CD4-positive, alpha-beta T cell treated with Interferon alpha-2 for 1 hour (primary cell): ENCODE results near the gene ADARB2.
"Not testable (repeated sequence)": the region's sequence is repeated elsewhere in the genome, so short reads cannot be mapped to it uniquely, and the experiment has no call there.

Source experiments
- DNase-seq, 2 donors: peaks; one replicate each; pipeline ENCODE4 v3.0.0-alpha.2; 2020 to 2022

ADARB2 gene

DNA sequence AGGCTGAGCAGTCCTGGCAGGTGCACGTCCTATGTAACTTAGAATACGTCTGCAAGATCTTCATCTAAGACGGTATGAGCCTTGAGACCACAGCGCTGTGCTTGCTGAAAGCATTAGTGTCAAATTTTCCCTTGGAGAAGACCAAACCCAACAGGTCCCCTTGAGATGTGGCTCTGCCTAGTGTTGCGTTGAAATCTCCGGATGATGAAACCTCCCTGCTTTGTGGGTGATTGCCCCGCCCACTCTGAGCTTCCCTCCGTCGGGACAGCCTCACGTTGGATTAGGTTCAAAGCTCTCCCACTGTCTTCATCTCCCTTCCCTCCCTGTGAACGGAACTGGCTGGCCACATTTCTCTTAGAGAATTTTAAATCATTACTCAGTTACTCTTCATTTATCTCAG is 102.0 kb downstream of the ADARB2 start:
- DNase-seq: no peak

DNA sequence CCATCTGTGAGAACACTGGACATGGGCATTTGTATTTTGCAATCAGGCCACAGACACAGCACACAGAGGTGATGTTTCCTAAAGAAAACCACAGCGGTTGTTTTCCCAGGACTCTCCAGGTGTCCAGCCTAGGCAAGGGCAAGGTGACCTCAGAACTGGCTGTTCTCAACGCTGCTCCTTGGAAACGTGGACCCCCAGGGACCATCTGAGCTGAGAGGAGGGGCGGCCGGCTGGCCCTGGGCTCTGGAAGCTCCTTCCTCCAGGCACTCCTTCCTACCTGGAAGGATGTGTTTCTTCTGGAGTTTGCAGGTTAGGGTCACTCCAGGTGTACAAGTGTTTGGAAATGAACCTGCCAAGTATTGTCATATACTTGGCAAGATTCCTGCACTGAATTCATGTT is 103.1 kb downstream of the ADARB2 start:
- no peak for DNase-seq

GRCh38 chr10:1633783-1634182 is 103.5 kb downstream of the ADARB2 start:
- DNase-seq: no peak

- DNase-seq: no peak
These were observed 104.7 kb downstream of the ADARB2 start for GRCh38 chr10:1632596-1632995.

DNA sequence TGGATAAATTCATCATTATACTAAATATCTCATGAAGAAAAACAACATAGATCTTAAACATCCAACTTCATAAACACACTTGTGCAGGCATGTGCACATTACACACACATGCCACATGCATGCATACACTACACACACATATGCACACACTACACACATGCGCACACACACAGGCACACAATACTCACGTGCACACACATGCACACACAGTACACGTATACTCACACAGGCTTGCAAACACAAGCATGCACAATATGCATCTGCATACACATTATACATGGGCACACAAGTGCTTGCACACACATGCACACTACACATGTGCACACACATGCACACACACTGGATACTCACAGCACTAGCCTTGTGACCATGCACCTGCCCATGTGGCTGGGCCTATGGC is 105.2 kb downstream of the ADARB2 start:
- DNase-seq: no peak

DNA sequence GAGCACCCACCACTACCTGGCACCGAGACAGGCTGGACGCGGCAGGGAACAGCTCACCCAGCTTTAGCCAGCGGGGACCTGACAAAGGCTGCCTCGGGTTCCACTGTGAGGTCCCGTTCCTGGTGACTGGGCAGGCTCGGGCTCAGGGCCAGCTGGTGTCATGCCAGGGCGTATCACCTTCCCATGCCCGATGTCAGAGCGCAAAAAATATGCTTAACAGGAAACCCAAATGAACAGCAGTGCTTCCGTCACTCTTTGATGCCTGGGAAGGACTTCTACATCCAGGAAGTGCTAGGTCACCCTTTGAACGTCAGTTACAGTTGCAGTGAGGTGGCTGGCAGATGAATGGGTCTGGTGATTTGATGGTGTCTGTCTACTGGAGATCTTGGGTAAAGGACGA is 106.0 kb downstream of the ADARB2 start:
- DNase-seq: no peak

DNA sequence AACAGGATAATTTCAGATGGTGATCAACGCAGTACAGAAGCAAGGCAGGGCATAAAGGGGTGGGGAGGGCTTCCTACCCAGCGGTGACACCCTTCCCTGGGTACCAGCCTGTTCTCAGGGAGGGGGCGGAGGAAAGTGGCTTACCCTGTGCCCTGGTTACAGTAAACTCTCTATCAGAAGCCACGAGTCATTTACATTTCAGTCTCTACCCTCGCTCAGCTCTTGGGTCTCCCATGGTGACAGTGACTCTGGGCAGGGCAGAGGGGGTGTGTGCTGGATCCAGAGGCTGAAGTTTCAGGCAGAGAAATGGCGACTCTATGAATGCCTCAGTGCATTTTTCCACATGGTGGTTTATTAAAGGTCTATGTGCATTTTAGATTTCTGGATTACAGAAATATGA is 107.0 kb downstream of the ADARB2 start:
- DNase-seq: no peak

DNA sequence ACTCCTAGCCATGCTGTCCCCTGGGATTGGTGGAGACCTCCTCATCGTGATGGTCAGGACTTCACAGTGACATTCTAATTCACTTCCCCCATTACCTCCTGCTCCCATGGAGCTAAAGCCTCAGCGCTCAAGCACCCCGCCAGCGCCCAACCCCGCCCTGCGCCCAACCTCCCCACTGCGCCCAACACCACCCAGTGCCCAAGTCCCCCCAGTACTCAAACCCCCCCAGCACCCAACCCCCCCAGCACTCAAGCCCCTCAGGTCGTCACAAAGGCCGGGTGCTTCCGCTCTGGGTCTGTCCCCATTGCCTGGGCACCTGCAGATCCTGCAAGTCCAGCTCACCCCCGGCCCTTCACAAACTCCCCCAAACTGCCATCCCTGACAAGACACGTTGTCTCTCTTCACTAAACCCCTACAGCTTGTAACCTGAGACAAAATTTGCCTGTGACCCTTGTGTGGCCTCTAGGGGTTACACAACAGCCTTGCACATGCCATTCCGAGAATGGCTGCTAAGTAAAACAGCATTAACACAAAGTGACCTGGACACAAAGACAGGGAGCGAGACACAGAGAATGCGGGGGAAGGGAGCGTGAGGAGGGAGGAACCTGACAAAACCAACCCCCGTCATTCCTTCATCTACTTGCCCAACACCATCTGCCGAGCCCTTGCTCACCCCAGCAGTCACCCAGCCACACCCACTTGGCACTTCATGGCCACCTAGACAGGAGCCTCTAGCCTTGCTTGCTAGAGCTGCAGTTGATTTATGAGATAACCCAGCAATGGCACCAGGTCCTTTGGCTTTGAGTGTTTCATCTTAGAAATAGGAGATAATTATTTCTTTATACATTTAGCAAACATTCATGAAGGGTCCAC is 107.8 kb downstream of the ADARB2 start:
- no peak for DNase-seq

- DNase-seq: no peak
These were observed 108.6 kb downstream of the ADARB2 start for GRCh38 chr10:1628757-1629156.

- no peak for DNase-seq
These were observed 109.4 kb downstream of the ADARB2 start for GRCh38 chr10:1627945-1628344.

DNA sequence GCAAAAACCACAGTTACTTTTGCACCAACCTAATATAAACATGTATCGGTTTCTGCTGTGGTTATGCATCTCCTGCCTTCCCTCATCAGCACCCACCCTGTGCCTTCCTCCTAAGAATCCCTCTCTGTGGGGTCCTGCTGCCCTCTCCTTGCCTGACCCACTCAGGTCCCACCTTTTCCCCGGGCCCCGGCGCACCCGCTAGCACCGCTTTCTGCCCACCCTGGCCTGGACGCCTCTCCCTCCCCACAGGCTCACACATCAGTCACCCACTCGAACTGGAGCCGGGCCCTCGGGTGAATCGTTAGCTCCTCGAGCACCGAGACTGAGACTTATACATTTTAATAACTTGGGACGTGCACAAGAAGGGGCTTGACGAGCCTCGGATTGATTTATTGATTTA is 110.5 kb downstream of the ADARB2 start:
- no peak for DNase-seq

DNA sequence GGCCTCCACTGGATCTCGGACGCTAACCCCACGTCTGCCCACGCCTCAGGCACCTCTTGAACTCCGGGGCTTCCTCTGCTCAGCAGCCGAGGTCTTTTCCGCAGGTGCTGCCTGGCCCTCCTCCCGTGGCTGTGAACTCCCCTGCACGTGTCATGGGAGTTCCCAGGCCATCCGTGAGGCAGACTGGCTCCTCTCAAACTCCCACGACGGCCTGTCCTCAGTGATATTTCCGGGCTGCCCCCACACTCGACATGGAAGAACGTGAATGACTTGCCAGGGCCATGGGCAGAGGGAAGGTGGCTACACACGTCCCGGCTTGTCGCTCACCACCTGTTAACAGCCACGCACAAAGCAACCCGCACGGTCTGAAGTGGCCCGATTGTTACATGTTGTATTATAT is 110.9 kb downstream of the ADARB2 start:
- no peak for DNase-seq

GRCh38 chr10:1625731-1626130 is 111.6 kb downstream of the ADARB2 start:
- no peak for DNase-seq

- no peak for DNase-seq
These were observed 112.2 kb downstream of the ADARB2 start for GRCh38 chr10:1625079-1625478.

DNA sequence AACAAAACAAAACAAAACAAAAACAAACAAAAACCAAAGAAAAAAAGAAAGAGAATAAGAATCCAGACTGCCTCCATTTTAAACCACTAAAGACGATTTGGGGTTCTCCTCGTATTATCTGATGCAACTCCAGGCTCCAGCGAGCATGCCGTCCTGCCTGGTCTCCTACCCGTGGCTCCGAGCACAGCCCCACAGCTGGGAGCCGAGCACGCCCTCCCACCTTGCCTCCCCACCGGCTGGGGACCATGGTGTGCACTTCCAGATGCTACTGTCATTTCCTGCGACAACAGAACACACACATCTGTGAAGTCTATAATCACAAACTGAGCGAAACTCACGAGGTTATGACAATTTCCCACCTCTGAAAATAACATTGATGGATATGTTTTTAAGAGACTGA is 113.1 kb downstream of the ADARB2 start:
- no peak for DNase-seq

GRCh38 chr10:1620803-1621202 is 116.5 kb downstream of the ADARB2 start:
- no peak for DNase-seq

DNA sequence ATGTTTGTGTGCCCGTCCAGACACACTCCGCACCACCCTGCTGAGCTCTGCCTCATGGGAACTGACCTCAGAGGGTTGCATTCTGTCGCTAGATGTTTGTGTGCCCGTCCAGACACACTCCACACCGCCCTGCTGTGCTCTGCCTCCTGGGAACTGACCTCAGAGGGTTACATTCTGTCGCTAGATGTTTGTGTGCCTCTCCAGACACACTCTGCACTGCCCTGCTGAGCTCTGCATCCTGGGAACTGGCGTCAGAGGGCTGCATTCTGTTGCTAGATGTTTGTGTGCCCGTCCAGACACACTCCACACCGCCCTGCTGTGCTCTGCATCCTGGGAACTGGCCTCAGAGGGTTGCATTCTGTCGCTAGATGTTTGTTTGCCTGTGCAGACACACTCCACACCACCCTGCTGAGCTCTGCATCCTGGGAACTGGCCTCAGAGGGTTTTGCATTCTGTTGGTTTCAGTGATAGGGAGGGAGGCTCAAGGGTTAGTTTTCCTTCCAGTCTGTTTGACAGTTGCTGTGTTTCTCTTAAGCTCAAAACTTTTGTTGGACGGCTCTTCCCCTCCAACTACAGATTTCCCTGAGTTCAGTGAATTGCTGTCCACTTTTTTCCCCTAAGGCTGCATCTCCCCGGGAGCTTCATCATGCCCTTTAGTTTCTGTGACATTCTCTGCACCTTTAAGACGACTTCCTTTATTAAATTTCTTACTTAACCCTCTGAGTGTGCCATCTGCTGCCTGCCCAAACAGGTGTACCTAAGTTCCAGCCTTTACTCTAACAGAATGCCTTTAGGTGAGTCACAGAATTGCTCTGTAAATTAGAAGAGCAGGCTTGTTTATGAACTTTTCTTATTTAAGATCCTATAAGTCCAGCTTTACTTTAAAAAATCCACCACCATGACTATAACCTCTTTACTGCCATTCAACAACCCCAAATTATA is 119.7 kb downstream of the ADARB2 start:
- DNase-seq: not testable (repeated sequence)

- not testable (repeated sequence) for DNase-seq
These were observed 120.6 kb downstream of the ADARB2 start for GRCh38 chr10:1616701-1617100.

DNA sequence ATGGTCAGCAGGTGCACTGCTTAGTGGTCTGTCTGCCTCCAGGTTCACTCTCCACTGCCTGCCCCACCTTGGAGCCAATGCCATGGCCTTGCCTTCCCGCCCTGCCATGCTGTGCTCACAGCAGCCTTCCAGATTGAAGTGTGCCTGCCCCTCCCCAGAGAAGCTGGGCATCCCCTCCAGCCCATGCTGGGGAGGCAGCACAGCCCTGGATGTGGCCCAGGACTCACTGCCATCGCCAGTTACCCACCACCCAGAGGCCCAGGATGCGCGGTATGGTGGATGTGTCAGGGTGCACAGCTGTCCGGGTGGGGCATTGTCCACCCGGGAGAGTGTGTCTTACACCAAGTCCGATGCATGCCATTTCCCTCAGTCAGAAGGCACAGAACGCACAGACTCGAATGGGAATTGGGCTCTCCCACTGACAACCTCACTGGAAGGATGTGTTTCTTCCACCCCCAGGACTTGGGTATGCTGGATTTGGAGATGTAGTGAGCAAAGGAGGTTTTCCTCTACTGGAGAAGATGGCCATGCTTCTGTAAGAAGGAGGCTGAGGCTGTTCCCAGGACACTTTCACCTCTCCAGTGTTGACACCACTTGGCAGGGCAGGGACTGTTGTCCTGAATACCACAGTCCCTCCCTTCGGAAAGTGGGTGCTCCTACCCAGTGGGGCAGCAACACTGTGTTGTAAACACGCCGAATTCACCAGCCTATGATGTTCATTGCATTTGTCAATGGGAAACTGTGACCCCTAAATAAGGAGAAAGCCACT is 122.0 kb downstream of the ADARB2 start:
- DNase-seq: no peak

DNA sequence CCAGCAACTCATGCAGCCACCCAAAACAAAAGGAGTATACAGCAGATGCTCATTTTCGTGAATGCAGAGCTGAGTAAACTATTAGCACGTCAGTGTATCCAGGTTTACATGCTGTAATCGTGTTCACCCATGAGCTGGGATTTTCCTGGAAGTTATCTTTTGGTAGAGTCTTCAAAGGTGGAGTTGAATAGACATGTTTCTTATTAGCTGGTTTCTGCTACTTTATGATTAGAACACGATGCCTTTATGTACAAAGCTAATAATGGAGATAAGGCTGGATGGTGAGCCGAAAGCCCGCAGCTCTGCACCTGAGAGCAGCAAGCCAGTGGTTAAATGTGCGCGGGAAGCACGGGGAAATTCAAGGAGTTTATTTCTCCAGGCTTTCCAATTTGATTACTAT is 123.8 kb downstream of the ADARB2 start:
- DNase-seq: no peak

- DNase-seq: no peak
These were observed 124.4 kb downstream of the ADARB2 start for GRCh38 chr10:1612908-1613307.

- DNase-seq: no peak
These were observed 125.3 kb downstream of the ADARB2 start for GRCh38 chr10:1611936-1612550.
